ENCODE measurements around the gene SLC2A9. TPM values are rescaled to one million over a fixed set of nuclear protein-coding genes. Genes with fewer than 3 reads are reported as not detected.

The SLC2A9 gene
- total and polyA plus RNA-seq, 2 of the 8 experiments (the other 6 are each of a cell fraction or from before 2014, with no cell fraction given), result 0.20 to 0.26 TPM

DNA sequence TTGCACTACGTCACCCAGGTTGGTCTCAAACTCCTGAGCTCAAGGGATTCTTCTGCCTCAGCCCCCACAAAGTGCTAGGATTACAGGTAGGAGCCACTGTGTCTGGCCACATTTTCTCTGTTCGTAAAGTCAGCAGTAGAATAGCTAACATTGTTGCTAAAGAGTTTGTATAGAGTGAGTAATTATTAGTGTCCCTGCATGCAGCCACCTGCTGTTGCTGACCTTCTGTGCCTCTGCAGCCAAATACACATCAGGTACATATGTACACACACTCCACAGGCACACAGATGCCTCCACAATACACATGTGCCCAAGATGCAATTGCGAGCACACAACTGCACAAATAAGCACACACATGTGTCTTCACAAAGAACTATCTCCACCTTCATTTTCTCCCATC, 228.9 kb downstream of the SLC2A9 start:
- Histone ChIP-seq H2BK12ac (ENCODE audit: low read depth, low read length) (no peak overlapping the region), H3K18ac (ENCODE audit: extremely low read depth, low read length) (no peak overlapping the region), H4K8ac (ENCODE audit: extremely low read depth, insufficient read depth, low read length) (no peak overlapping the region), H3K4me1 (replicated peaks in 1 of 4; ENCODE audit: control insufficient read depth in 3 of 4, insufficient read depth in 4 of 4, low read length in 3 of 4) (no peaks in the 10 kb centered on the region), H4K5ac (ENCODE audit: insufficient read length, low read depth, low read length) (no peak overlapping the region), H3K27ac (ENCODE audit: low read depth, low read length) (no peak overlapping the region), H3K56ac (replicated peaks; ENCODE audit: insufficient read length, low read depth, low read length) (no peak overlapping the region), H3K36me3 (ENCODE audit: control insufficient read depth in 2 of 4, insufficient read depth in 4 of 4, low read length in 3 of 4) (no peaks in the 10 kb centered on the region), H3K4me2 (ENCODE audit: insufficient read depth in 1 of 2, low read depth in 2 of 2, low read length in 2 of 2) (no peak overlapping the region), H2AK5ac (ENCODE audit: low read depth, low read length) (no peak overlapping the region), H3K4me3 (ENCODE audit: extremely low read depth in 1 of 4, insufficient read depth in 2 of 4, low read depth in 3 of 4, low read length in 4 of 4) (no peak overlapping the region), H3K9ac (replicated peaks in 1 of 4; ENCODE audit: extremely low read depth in 1 of 4, low read depth in 3 of 4, low read length in 3 of 4) (no peak overlapping the region), H3K4ac (replicated peaks; ENCODE audit: insufficient read length, low read depth, low read length) (no peak overlapping the region), H3K14ac (ENCODE audit: insufficient read length) (no peak overlapping the region), H2BK5ac (ENCODE audit: low read depth, low read length) (no peak overlapping the region), H3K79me1 (ENCODE audit: low read depth, low read length) (no peaks in the 10 kb centered on the region), H3K27me3 (replicated peaks in 1 of 4; ENCODE audit: control insufficient read depth in 3 of 4, extremely low read depth in 1 of 4, insufficient read depth in 3 of 4, low read length in 3 of 4) (no peaks in the 10 kb centered on the region; a peak in 1 of 7 replicates), H2BK20ac (ENCODE audit: low read length) (no peak overlapping the region), H4K20me1 (replicated peaks in 1 of 2; ENCODE audit: control insufficient read depth in 1 of 2, insufficient read depth in 2 of 2, low read length in 2 of 2) (no peaks in the 10 kb centered on the region), H3K23me2 (ENCODE audit: low read depth, low read length) (no peaks in the 10 kb centered on the region), H3K79me2 (ENCODE audit: control insufficient read depth in 1 of 2, insufficient read depth in 2 of 2, low read length in 2 of 2) (no peaks in the 10 kb centered on the region), H2AFZ (ENCODE audit: low read length) (no peak overlapping the region), H3K23ac (ENCODE audit: insufficient read length) (no peak overlapping the region), H2BK120ac (replicated peaks; ENCODE audit: low read depth, low read length) (no peak overlapping the region), H3K9me3 (ENCODE audit: insufficient read depth in 2 of 2, low read depth in 1 of 2, low read length in 1 of 2) (0 out of 4 replicates have a peak, but pooled peaks cover 0 to 2% of the 10 kb centered on the region in 2 experiments), H4K91ac (replicated peaks; ENCODE audit: insufficient read length, low read length) (no peak overlapping the region), H2BK15ac (ENCODE audit: low read length) (no peak overlapping the region)
- DNase-seq (ENCODE audit: low read depth in 1 of 2, low spot score in 2 of 2) (no peak), FAIRE-seq (no peak)
- ChIA-PET POLR2A (ENCODE audit: partially characterized antibody) (no interaction called here), CTCF (ENCODE audit: partially characterized antibody) (interaction anchor here (1.0 kb wide), 1 partner anchor 10 kb away, joined by 3 read pairs; no protein-coding TSS in a partner anchor)
- WGBS, 2 experiments (ENCODE audit: extremely low coverage in 1 of 2, insufficient coverage in 1 of 2, insufficient read length in 1 of 2, insufficient replicate concordance in 2 of 2, low coverage in 1 of 2, low lambda C conversion rate in 2 of 2, missing lambda C conversion rate in 1 of 2), result 92% methylated on average over 3 of the region's 3 CpGs; no CpG with 5 or more reads in 1 of the 2 experiments
- TF ChIP-seq GTF2F1 (IDR thresholded peaks at IDR 0.05; ENCODE audit: borderline replicate concordance, low read depth, low read length) (no peak), MAFK (IDR thresholded peaks at IDR 0.05; ENCODE audit: low read depth, low read length) (no peak), SP2 (IDR thresholded peaks at IDR 0.05; ENCODE audit: low read length) (no peak), GABPA (IDR thresholded peaks at IDR 0.05; ENCODE audit: borderline replicate concordance, insufficient read depth, low read length) (no peak)
